Loucy (cell line): ENCODE data around the gene RNF182.
A peak's percentile ranks its signal among the peaks of the same experiment; 100 is the strongest.

Source experiments
- H2AFZ ChIP-seq: fragments of 200-600 bp; sonication (generic); 2 replicates; pipeline ENCODE4 v1.6.0; 2016; ENCODE audit warnings: antibody characterized with exemption, mild to moderate bottlenecking, low read length, moderate library complexity
- H3F3A ChIP-seq: fragments of 200-600 bp; 2 replicates; pipeline ENCODE4 v1.6.0; 2016; ENCODE audit warnings: antibody characterized with exemption, low read depth, mild to moderate bottlenecking
- H3K27me3 ChIP-seq: fragments of 200-600 bp; sonication (generic); 2 replicates; pipeline ENCODE4 v1.6.1; 2014; ENCODE audit warnings: low read length, mild to moderate bottlenecking; ENCODE audit not compliant: insufficient read depth, poor library complexity, severe bottlenecking
- H3K36me3 ChIP-seq: fragments of 200-600 bp; sonication (generic); 2 replicates; pipeline ENCODE4 v1.6.1; 2016; ENCODE audit warnings: low read length; ENCODE audit not compliant: insufficient read depth
- H3K4me1 ChIP-seq: fragments of 200-600 bp; sonication (generic); 2 replicates; pipeline ENCODE4 v1.5.1; 2014; ENCODE audit warnings: low read length, mild to moderate bottlenecking; ENCODE audit not compliant: insufficient read depth, poor library complexity, severe bottlenecking
- H3K4me2 ChIP-seq: fragments of 200-600 bp; sonication (generic); 2 replicates; pipeline ENCODE4 v1.6.0; 2014; ENCODE audit warnings: antibody characterized with exemption, low read length, low read depth, mild to moderate bottlenecking; ENCODE audit not compliant: poor library complexity, severe bottlenecking
- H3K4me3 ChIP-seq: fragments of 200-600 bp; sonication (generic); 2 replicates; pipeline ENCODE4 v1.5.1; 2014; ENCODE audit warnings: low read length, mild to moderate bottlenecking, mixed read lengths; ENCODE audit not compliant: poor library complexity, severe bottlenecking
- H3K79me2 ChIP-seq: fragments of 200-600 bp; sonication (generic); 2 replicates; pipeline ENCODE4 v1.6.1; 2014; ENCODE audit warnings: low read length; ENCODE audit not compliant: insufficient read depth
- H3K9ac ChIP-seq: fragments of 200-600 bp; sonication (generic); 2 replicates; pipeline ENCODE4 v1.6.0; 2014; ENCODE audit warnings: mild to moderate bottlenecking, low read depth, low read length, moderate library complexity; ENCODE audit not compliant: poor library complexity, severe bottlenecking
- H3K9me2 ChIP-seq: fragments of 200-600 bp; sonication (generic); replicated peaks from 2 replicates; pipeline ENCODE4 v1.6.1; 2016; ENCODE audit warnings: low read depth, low read length, mixed read lengths
- H3K9me3 ChIP-seq: fragments of 200-600 bp; sonication (generic); 2 replicates; pipeline ENCODE4 v1.6.1; 2014; ENCODE audit warnings: mild to moderate bottlenecking, antibody characterized with exemption, low read length, low read depth; ENCODE audit not compliant: insufficient read depth
- H4K20me1 ChIP-seq: fragments of 200-600 bp; sonication (generic); 2 replicates; pipeline ENCODE4 v1.6.0; 2014; ENCODE audit warnings: antibody characterized with exemption, low read length, mild to moderate bottlenecking; ENCODE audit not compliant: insufficient read depth, poor library complexity, severe bottlenecking
- CTCF ChIP-seq: fragments of 200-600 bp; sonication (generic); conservative IDR thresholded peaks from 2 replicates; pipeline ENCODE4 v1.5.1; 2014; ENCODE audit warnings: mild to moderate bottlenecking, antibody characterized with exemption, low read length
- EZH2phosphoT487 ChIP-seq: fragments of 200-600 bp; IDR thresholded peaks from 2 replicates; pipeline ENCODE4 v1.6.1; 2018; ENCODE audit warnings: antibody characterized with exemption, mild to moderate bottlenecking, moderate library complexity, borderline replicate concordance

Gene RNF182

GRCh38 chr6:13923527-13924145 is 1.1 kb upstream of the RNF182 start:
- Histone ChIP-seq H3F3A (no peaks in the 10 kb centered on the region), H3K79me2 (no peaks in the 10 kb centered on the region), H3K4me1 (peaks cover 4% of the 10 kb centered on the region), H3K9ac (no peak overlapping the region), H4K20me1 (no peaks in the 10 kb centered on the region), H3K36me3 (no peaks in the 10 kb centered on the region), H3K9me3 (no peaks in the 10 kb centered on the region), H3K27me3 (peaks cover 26% of the 10 kb centered on the region), H2AFZ (0 out of 2 replicates have a peak overlapping the region, but pooled peaks have one; percentile 74), H3K4me3 (no peak overlapping the region), H3K9me2 (no peaks in the 10 kb centered on the region), H3K4me2 (peak overlapping the region; percentile 73)
- TF ChIP-seq EZH2phosphoT487 (no peak), CTCF (no peak)

GRCh38 chr6:13924146-13924948 is 405 bp upstream of the RNF182 start:
- peak overlapping the region; percentile 74 for H2AFZ ChIP-seq
- peaks cover 26% of the 10 kb centered on the region for H3K27me3 ChIP-seq
- no peaks in the 10 kb centered on the region for H3F3A ChIP-seq
- H4K20me1 ChIP-seq = no peaks in the 10 kb centered on the region
- H3K9ac ChIP-seq = no peak overlapping the region
- peak overlapping the region; percentile 67 for H3K4me3 ChIP-seq
- H3K9me2 ChIP-seq = no peaks in the 10 kb centered on the region
- H3K9me3 ChIP-seq = no peaks in the 10 kb centered on the region
- TF ChIP-seq EZH2phosphoT487 = no peak
- TF ChIP-seq CTCF = no peak
- no peaks in the 10 kb centered on the region for H3K79me2 ChIP-seq
- peak overlapping the region; percentile 73 for H3K4me2 ChIP-seq
- no peaks in the 10 kb centered on the region for H3K36me3 ChIP-seq
- H3K4me1 ChIP-seq = no peaks in the 10 kb centered on the region

- H3K4me3 ChIP-seq = no peak overlapping the region
- H3K36me3 ChIP-seq = no peaks in the 10 kb centered on the region
- no peak overlapping the region for H3K4me2 ChIP-seq
- no peaks in the 10 kb centered on the region for H3K79me2 ChIP-seq
- no peaks in the 10 kb centered on the region for H3K4me1 ChIP-seq
- H3F3A ChIP-seq = no peaks in the 10 kb centered on the region
- TF ChIP-seq EZH2phosphoT487 (no peak), CTCF (no peak)
- no peaks in the 10 kb centered on the region for H4K20me1 ChIP-seq
- no peaks in the 10 kb centered on the region for H3K9me3 ChIP-seq
- H2AFZ ChIP-seq = no peak overlapping the region
- H3K9ac ChIP-seq = no peak overlapping the region
- no peaks in the 10 kb centered on the region for H3K9me2 ChIP-seq
- peaks cover 26% of the 10 kb centered on the region for H3K27me3 ChIP-seq
Observed at GRCh38 chr6:13926378-13926777, 1.6 kb downstream of the RNF182 start.
